ENCODE data around the gene NRF1. TPM values are rescaled to one million over a fixed set of nuclear protein-coding genes. Genes with fewer than 3 reads are reported as not detected.

NRF1 gene
- total and polyA plus RNA-seq, 2 donors = 13.8 to 14.4 TPM

Other genes with a start within 250 kb of the NRF1 start
- 1.9 TPM for gene STRIP2, start 177.3 kb upstream of the NRF1 start, total RNA-seq
- 1.4 TPM for gene STRIP2, start 177.3 kb upstream of the NRF1 start, polyA plus RNA-seq
- gene SMKR1, start 109.2 kb upstream of the NRF1 start, total RNA-seq = 0.52 TPM
- gene SMKR1, start 109.2 kb upstream of the NRF1 start, polyA plus RNA-seq = 1.2 TPM

Measured in thymus (tissue), 2 donors.